A549 (cell line): ENCODE results near the gene MT1F.

ENCODE experiments used
- CEBPB ChIP-seq, 2 experiments: fragments of >200 bp in 1 of 2; sonication (Bioruptor Twin) in 1 of 2; formaldehyde crosslinking in 1 of 2; IDR thresholded peaks; 2 replicates each; pipeline ENCODE4 v1.6.1; 2012 to 2016
- CHD4 ChIP-seq: fragments of 200-600 bp; sonication (generic); IDR thresholded peaks from 2 replicates; pipeline ENCODE4 v1.6.1; 2016; ENCODE audit warnings: antibody characterized with exemption, mild to moderate bottlenecking, borderline replicate concordance
- CTCF ChIP-seq: fragments of >200 bp; sonication (Bioruptor Twin); formaldehyde crosslinking; IDR thresholded peaks from 3 replicates; pipeline ENCODE4 v1.5.1; 2016
- HOXA7 ChIP-seq: fragments of 250-450 bp; sonication (Bioruptor Pico); IDR thresholded peaks from 2 replicates; pipeline ENCODE4 v1.5.0; 2020; ENCODE audit warnings: mild to moderate bottlenecking, moderate library complexity
- KDM5A ChIP-seq: fragments of 200-600 bp; sonication (generic); IDR thresholded peaks from 2 replicates; pipeline ENCODE4 v1.6.1; 2016; ENCODE audit warnings: antibody characterized with exemption, mild to moderate bottlenecking
- MAFK ChIP-seq: fragments of 450-650 bp; IDR thresholded peaks from 2 replicates; pipeline ENCODE4 v1.6.1; 2014; ENCODE audit not compliant: partially characterized antibody
- MYC ChIP-seq: IDR thresholded peaks from 2 replicates; pipeline ENCODE4 v1.6.1; 2012; ENCODE audit warnings: mild to moderate bottlenecking, inconsistent platforms, low read length, improper control_type of control experiment, borderline replicate concordance
- POLR2A ChIP-seq: IDR thresholded peaks from 2 replicates; pipeline ENCODE4 v1.6.1; 2012; ENCODE audit warnings: mild to moderate bottlenecking, low read length
- RAD21 ChIP-seq, 2 experiments: fragments of >200 bp in 1 of 2; sonication (Bioruptor Twin) in 1 of 2; formaldehyde crosslinking in 1 of 2; IDR thresholded peaks in 1 of 2; conservative IDR thresholded peaks in 1 of 2; 2 replicates in 1 of 2; 3 replicates in 1 of 2; pipeline ENCODE4 v1.6.1; 2012 to 2018; ENCODE audit warnings: inconsistent platforms in 1 of 2
- RCOR1 ChIP-seq: fragments of 150-350 bp; IDR thresholded peaks from 2 replicates; pipeline ENCODE4 v1.6.1; 2014; ENCODE audit warnings: antibody characterized with exemption, low read length, low read depth
- RFX5 ChIP-seq: fragments of 450-650 bp; IDR thresholded peaks from 2 replicates; pipeline ENCODE4 v1.7.1; 2014; ENCODE audit warnings: antibody characterized with exemption, mild to moderate bottlenecking, moderate library complexity
- ZC3H11A ChIP-seq: fragments of 450-650 bp; IDR thresholded peaks from 2 replicates; pipeline ENCODE4 v1.6.1; 2014; ENCODE audit warnings: antibody characterized with exemption, mild to moderate bottlenecking
- ZFP36 ChIP-seq: fragments of 450-650 bp; IDR thresholded peaks from 2 replicates; pipeline ENCODE4 v1.6.1; 2014; ENCODE audit warnings: borderline replicate concordance; ENCODE audit not compliant: partially characterized antibody
- TF ChIP-seq, protein P1 (sequence below): fragments of 200-600 bp; sonication (generic); IDR thresholded peaks from 2 replicates; pipeline ENCODE4 v1.6.1; 2016; ENCODE audit warnings: antibody characterized with exemption, mild to moderate bottlenecking, moderate library complexity

GRCh38 chr16:56673921-56674320, 16.2 kb downstream of the MT1F start:
- TF ChIP-seq RCOR1 = no peak
- no peak for TF ChIP-seq MYC
- peak; percentile 53 for TF ChIP-seq CTCF
- no peak for TF ChIP-seq ZC3H11A
- TF ChIP-seq, protein P1, sequence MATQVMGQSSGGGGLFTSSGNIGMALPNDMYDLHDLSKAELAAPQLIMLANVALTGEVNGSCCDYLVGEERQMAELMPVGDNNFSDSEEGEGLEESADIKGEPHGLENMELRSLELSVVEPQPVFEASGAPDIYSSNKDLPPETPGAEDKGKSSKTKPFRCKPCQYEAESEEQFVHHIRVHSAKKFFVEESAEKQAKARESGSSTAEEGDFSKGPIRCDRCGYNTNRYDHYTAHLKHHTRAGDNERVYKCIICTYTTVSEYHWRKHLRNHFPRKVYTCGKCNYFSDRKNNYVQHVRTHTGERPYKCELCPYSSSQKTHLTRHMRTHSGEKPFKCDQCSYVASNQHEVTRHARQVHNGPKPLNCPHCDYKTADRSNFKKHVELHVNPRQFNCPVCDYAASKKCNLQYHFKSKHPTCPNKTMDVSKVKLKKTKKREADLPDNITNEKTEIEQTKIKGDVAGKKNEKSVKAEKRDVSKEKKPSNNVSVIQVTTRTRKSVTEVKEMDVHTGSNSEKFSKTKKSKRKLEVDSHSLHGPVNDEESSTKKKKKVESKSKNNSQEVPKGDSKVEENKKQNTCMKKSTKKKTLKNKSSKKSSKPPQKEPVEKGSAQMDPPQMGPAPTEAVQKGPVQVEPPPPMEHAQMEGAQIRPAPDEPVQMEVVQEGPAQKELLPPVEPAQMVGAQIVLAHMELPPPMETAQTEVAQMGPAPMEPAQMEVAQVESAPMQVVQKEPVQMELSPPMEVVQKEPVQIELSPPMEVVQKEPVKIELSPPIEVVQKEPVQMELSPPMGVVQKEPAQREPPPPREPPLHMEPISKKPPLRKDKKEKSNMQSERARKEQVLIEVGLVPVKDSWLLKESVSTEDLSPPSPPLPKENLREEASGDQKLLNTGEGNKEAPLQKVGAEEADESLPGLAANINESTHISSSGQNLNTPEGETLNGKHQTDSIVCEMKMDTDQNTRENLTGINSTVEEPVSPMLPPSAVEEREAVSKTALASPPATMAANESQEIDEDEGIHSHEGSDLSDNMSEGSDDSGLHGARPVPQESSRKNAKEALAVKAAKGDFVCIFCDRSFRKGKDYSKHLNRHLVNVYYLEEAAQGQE = no peak
- no peak for TF ChIP-seq CEBPB (IDR thresholded peaks at IDR 0.05)
- TF ChIP-seq KDM5A = no peak
- TF ChIP-seq RAD21 (conservative IDR thresholded peaks at IDR 0.05 in 1 of 2, IDR thresholded peaks at IDR 0.05 in 1 of 2) = peak; percentile 70 to 77
- no peak for TF ChIP-seq ZFP36
- TF ChIP-seq MAFK = no peak
- TF ChIP-seq CHD4 = no peak
- no peak for TF ChIP-seq HOXA7
- TF ChIP-seq RFX5 = no peak
- TF ChIP-seq POLR2A = no peak
